Activated CD4-positive, alpha-beta T cell treated with anti-CD3 and anti-CD28 coated beads, Interleukin-2, Interleukin-6, amounts not matched to agents 100 ng/mL and 50 ng/mL, durations not matched to agents 16 hours and 8 hours (primary cell): ENCODE data around the gene POLR2E.

Experiments used
- DNase-seq: peaks from one replicate; pipeline ENCODE4 v3.0.0-alpha.2; 2020

POLR2E gene

GRCh38 chr19:1062387-1063029 lies 32.7 kb downstream of the POLR2E start:
- DNase-seq = peak; percentile 54

DNA sequence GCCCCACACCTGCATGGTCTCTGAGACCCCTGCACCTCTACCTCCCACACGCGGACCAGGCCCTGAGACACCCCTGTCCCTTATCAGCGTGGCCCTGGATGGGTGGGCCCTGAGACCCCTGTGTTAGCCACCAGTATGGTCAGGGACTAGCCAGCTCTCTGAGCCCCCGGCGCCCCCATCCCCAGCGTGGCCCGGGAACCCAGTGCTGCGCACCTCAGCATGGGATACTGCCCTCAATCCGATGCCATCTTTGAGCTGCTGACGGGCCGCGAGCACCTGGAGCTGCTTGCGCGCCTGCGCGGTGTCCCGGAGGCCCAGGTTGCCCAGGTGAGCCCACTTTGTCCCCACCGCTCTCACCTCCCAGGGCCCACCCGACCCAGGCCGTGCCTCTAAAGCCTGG lies 33.2 kb downstream of the POLR2E start:
- DNase-seq = no peak

DNA sequence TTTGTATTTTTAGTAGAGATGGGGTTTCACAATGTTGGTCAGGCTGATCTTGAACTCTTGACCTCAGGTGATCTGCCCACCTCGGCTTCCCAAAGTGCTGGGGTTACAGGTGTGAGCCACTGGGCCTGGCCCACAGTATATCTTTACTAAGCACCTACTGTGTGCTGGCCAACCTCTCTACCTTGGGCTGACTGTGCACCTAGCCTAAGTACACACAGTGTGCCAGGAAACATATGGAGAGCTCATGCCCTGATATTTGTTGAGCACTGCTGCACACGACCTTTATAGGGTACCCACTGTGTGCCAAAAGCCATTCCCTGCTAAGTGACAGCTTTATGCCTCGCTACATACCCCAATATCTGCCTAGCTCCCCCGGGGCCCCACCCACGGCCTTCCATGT lies 34.5 kb downstream of the POLR2E start:
- no peak for DNase-seq

GRCh38 chr19:1058112-1058511 lies 37.1 kb downstream of the POLR2E start:
- no peak for DNase-seq

DNA sequence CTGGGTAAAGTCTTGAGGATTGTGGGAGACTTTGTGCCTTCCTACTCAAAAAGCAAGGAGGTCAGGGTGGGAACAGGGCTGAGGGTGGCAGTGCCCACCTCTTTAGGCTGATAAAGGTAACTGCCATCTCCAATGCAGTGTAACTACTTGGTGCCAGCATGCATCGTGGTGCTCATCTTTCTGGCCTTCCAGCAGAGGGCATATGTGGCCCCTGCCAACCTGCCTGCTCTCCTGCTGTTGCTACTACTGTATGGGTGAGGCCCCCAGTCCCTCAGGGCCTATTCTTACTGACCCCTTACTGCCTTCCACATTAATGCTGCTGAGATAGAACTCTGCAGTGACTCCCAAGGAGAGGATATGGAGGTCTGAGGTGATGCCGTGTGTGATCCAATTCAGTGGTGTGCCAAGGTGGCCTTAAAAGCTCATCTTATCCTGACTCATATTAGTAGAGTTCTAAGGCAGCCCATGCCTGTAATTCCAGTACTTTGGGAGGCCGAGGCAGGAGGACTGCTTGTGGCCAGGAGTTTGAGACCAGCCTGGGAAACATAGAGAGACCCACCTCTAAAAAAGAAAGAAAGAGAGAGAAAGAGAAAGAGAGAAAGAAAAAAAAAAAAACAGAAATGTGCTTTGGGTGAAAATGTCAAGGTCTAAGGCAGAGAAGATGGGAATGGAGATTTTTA lies 37.9 kb downstream of the POLR2E start:
- DNase-seq = peak; percentile 60

DNA sequence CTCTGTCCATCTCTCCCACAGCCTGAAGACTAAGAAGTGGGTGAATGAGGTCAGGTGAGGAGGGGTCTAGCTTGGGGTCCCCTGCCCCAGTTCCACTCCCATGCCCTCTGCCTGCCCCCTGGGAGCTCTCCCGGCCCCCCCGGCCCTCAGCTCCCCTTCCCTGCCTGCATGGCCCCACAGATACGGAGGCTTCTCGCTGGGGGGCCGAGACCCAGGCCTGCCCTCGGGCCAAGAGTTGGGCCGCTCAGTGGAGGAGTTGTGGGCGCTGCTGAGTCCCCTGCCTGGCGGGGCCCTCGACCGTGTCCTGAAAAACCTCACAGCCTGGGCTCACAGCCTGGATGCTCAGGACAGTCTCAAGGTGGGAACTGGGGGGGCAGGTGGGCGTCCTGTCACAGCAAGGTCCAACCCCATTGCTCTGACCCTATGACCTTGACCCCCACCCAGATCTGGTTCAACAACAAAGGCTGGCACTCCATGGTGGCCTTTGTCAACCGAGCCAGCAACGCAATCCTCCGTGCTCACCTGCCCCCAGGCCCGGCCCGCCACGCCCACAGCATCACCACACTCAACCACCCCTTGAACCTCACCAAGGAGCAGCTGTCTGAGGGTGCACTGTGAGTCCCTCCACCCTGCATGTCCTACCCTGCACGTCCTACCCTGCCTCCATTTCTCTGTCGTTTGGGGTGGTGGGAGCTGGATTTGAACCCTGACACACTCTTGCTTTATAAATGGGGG lies 39.1 kb downstream of the POLR2E start:
- no peak for DNase-seq

- no peak for DNase-seq
Measured at GRCh38 chr19:1055028-1055425, 40.1 kb downstream of the POLR2E start.

GRCh38 chr19:1054102-1055027 lies 40.8 kb downstream of the POLR2E start:
- no peak for DNase-seq

DNA sequence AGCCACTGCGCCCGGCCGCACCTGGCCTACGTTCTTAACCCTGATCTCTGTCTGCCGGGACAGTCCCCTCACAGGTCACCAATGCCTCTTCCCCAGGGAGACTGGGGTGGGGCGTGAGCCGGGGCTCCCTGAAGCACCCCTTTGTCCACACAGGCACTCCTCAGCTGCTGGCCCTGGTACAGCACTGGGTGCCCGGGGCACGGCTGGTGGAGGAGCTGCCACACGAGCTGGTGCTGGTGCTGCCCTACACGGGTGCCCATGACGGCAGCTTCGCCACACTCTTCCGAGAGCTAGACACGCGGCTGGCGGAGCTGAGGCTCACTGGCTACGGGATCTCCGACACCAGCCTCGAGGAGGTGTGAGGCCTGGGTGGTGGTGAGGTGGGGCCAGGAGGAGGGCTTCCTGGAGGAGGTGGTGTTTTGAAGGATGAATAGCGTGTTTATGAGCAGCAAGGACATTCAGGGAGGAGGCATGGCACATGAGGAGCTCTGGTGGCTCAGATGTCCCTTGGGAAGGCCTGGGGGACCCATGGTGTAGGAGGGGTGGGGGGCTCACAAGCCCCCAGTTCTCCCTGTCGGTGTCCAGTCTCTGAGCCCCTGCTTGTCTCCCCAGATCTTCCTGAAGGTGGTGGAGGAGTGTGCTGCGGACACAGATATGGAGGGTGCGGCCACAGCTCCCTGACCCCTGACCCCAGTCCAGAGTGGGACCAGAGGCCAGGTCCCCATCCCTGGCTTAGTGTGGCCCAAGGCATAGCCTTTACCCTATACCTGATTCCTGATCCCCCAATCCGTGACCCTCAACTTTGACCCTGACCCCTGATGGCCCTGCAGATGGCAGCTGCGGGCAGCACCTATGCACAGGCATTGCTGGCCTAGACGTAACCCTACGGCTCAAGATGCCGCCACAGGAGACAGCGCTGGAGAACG lies 41.7 kb downstream of the POLR2E start:
- DNase-seq = no peak

GRCh38 chr19:1052349-1052975 lies 42.7 kb downstream of the POLR2E start:
- DNase-seq = no peak

DNA sequence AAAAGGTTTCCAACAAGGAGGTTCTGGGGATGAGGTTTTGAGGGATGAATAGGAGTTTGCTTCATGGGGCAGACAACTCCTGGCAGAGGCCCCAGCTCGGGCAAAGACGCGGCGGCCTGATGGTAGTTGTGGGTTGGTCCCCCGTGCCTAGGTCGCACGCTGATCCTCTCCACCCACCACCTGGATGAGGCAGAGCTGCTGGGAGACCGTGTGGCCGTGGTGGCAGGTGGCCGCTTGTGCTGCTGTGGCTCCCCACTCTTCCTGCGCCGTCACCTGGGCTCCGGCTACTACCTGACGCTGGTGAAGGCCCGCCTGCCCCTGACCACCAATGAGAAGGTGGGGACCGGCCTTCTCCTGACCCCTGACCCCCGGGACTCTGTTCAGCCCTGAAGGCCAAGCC lies 43.4 kb downstream of the POLR2E start:
- no peak for DNase-seq

DNA sequence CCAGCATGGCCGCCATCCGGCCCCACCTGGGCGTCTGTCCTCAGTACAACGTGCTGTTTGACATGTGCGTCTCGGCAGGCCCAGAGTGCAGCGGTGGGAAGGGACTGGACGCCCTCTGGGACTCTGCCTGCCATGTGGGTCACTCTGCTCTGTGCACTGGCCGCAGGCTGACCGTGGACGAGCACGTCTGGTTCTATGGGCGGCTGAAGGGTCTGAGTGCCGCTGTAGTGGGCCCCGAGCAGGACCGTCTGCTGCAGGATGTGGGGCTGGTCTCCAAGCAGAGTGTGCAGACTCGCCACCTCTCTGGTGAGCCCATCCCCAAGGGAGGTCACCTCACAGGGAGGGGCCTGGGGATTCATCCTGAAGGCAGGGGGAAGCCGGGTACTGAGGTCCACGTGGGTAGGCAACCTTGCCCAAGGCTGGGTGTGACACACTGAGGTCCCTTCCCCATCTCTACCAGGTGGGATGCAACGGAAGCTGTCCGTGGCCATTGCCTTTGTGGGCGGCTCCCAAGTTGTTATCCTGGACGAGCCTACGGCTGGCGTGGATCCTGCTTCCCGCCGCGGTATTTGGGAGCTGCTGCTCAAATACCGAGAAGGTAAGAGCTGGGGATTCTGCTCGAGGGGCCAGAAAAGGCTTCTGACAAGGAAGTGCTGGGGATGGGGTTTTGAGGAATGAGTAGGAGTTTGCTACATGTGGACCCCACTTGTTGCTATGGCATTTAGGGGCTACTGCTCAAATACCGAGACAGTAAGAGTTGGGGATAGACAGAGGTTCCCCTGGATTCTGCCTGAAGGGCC lies 44.0 kb downstream of the POLR2E start:
- DNase-seq = no peak

GRCh38 chr19:1049800-1050199 lies 45.4 kb downstream of the POLR2E start:
- DNase-seq = no peak

DNA sequence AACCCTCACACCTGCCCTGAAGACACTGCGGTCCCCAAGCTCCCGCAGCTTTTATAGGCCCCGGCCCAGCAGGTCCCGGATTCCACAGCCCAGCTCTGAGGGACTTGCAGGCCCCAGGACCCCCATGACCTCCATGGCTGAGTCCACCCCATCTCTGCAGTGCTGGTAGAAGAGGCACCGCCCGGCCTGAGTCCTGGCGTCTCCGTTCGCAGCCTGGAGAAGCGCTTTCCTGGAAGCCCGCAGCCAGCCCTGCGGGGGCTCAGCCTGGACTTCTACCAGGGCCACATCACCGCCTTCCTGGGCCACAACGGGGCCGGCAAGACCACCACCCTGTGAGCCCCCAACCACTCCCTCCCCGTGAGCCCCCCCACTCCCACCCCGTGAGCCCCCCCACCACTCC lies 46.1 kb downstream of the POLR2E start:
- no peak for DNase-seq

- no peak for DNase-seq
Measured at GRCh38 chr19:1047696-1048147, 47.5 kb downstream of the POLR2E start.

- no peak for DNase-seq
Measured at GRCh38 chr19:1046836-1047695, 48.1 kb downstream of the POLR2E start.

GRCh38 chr19:1046117-1046626 lies 49.0 kb downstream of the POLR2E start:
- DNase-seq = no peak

DNA sequence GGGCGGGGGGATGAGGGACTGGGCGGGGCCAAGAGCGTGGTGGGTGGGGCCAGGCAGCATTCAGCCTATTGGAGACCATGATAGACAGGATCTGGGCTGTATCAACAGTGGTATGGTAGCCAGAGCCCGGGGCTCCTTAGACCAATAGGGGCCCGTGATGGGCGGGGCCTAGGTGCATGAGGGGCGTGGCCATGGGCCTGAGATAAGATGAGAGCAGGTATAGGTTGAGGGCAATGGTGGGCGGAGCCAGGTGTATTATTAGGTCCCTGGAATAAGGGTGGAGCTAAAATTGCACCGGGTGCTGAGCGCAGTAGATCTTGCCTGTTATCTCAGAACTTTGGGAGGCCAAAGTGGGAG lies 50.0 kb downstream of the POLR2E start:
- peak; percentile 76 for DNase-seq
